ENCODE measurements around the gene TMEM131L.
"Not testable (repeated sequence)": the region's sequence is repeated elsewhere in the genome, so short reads cannot be mapped to it uniquely, and the experiment has no call there.

The TMEM131L gene

GRCh38 chr4:153506341-153507309 lies 40.5 kb downstream of the TMEM131L start:
- no peak for DNase-seq

- no peak for DNase-seq
Observed at GRCh38 chr4:153507310-153508073, 41.3 kb downstream of the TMEM131L start.

- not testable (repeated sequence) for DNase-seq
Observed at GRCh38 chr4:153509212-153509611, 43.1 kb downstream of the TMEM131L start.

- no peak for DNase-seq
Observed at GRCh38 chr4:153509724-153510123, 43.6 kb downstream of the TMEM131L start.

- no peak for DNase-seq
Observed at GRCh38 chr4:153510252-153511001, 44.3 kb downstream of the TMEM131L start.

- DNase-seq, result no peak
Observed at GRCh38 chr4:153511104-153511503, 44.9 kb downstream of the TMEM131L start.

GRCh38 chr4:153512162-153512852 lies 46.1 kb downstream of the TMEM131L start:
- no peak for DNase-seq

- DNase-seq, result no peak
Observed at GRCh38 chr4:153512952-153513500, 46.9 kb downstream of the TMEM131L start.

GRCh38 chr4:153513596-153513995 lies 47.4 kb downstream of the TMEM131L start:
- peak; percentile 17 for DNase-seq

- DNase-seq, result no peak
Observed at GRCh38 chr4:153514001-153514526, 47.9 kb downstream of the TMEM131L start.

- DNase-seq, result peak; percentile 21
Observed at GRCh38 chr4:153514688-153515426, 48.7 kb downstream of the TMEM131L start.

- DNase-seq, result no peak
Observed at GRCh38 chr4:153517159-153517558, 51.0 kb downstream of the TMEM131L start.

- DNase-seq, result no peak
Observed at GRCh38 chr4:153518001-153518400, 51.8 kb downstream of the TMEM131L start.

- DNase-seq, result no peak
Observed at GRCh38 chr4:153518637-153519389, 52.7 kb downstream of the TMEM131L start.

- DNase-seq, result peak; percentile 74
Observed at GRCh38 chr4:153519687-153520086, 53.5 kb downstream of the TMEM131L start.

GRCh38 chr4:153520227-153520626 lies 54.1 kb downstream of the TMEM131L start:
- DNase-seq, result no peak

GRCh38 chr4:153520801-153521329 lies 54.7 kb downstream of the TMEM131L start:
- peak; percentile 65 for DNase-seq

GRCh38 chr4:153521478-153521877 lies 55.3 kb downstream of the TMEM131L start:
- no peak for DNase-seq

GRCh38 chr4:153521999-153522801 lies 56.0 kb downstream of the TMEM131L start:
- no peak for DNase-seq
